WERI-Rb-1 (cell line): Measurements from ENCODE around the gene PAQR8.

Source experiments
- DNase-seq: peaks from one replicate; pipeline ENCODE4 v3.0.0-alpha.2; 2020
- H3K27ac ChIP-seq: fragments of 250-450 bp; sonication (Bioruptor Pico); 2 replicates; pipeline ENCODE4 v1.5.1; 2020; ENCODE audit warnings: mild to moderate bottlenecking, moderate library complexity
- H3K27me3 ChIP-seq: fragments of 250-450 bp; sonication (Bioruptor Pico); 2 replicates; pipeline ENCODE4 v1.5.1; 2021; ENCODE audit warnings: mild to moderate bottlenecking, low read depth, moderate library complexity; ENCODE audit not compliant: insufficient read depth, severe bottlenecking
- H3K36me3 ChIP-seq: fragments of 250-450 bp; sonication (Bioruptor Pico); 2 replicates; pipeline ENCODE4 v1.5.1; 2020; ENCODE audit warnings: mild to moderate bottlenecking, moderate library complexity
- H3K4me3 ChIP-seq: 2 replicates; pipeline ENCODE4 v1.5.1; 2011; ENCODE audit warnings: low read depth, mild to moderate bottlenecking, control low read depth, low read length
- H3K9me3 ChIP-seq: fragments of 250-450 bp; sonication (Bioruptor Pico); 2 replicates; pipeline ENCODE4 v1.5.1; 2021; ENCODE audit warnings: mild to moderate bottlenecking, moderate library complexity; ENCODE audit not compliant: severe bottlenecking
- CTCF ChIP-seq: IDR thresholded peaks from 2 replicates; pipeline ENCODE4 v1.5.1; 2011; ENCODE audit warnings: low read depth, mild to moderate bottlenecking, control low read depth, inconsistent platforms, low read length

The PAQR8 gene

GRCh38 chr6:52407467-52407866 lies 45.5 kb downstream of the PAQR8 start:
- TF ChIP-seq CTCF, result peak; percentile 79
- H3K27ac ChIP-seq, result no peak overlapping the region
- no peaks in the 10 kb centered on the region for H3K27me3 ChIP-seq
- DNase-seq, result peak; percentile 49
- no peaks in the 10 kb centered on the region for H3K36me3 ChIP-seq
- no peak overlapping the region for H3K4me3 ChIP-seq
- H3K9me3 ChIP-seq, result no peaks in the 10 kb centered on the region

- no peaks in the 10 kb centered on the region for H3K27me3 ChIP-seq
- H3K36me3 ChIP-seq, result no peaks in the 10 kb centered on the region
- no peak overlapping the region for H3K27ac ChIP-seq
- H3K4me3 ChIP-seq, result no peak overlapping the region
- TF ChIP-seq CTCF, result no peak
- no peak for DNase-seq
- H3K9me3 ChIP-seq, result no peaks in the 10 kb centered on the region
Measured at GRCh38 chr6:52409499-52409898, 47.5 kb downstream of the PAQR8 start.

- no peak overlapping the region for H3K4me3 ChIP-seq
- no peaks in the 10 kb centered on the region for H3K36me3 ChIP-seq
- no peak for TF ChIP-seq CTCF
- DNase-seq, result no peak
- H3K27me3 ChIP-seq, result no peaks in the 10 kb centered on the region
- no peaks in the 10 kb centered on the region for H3K9me3 ChIP-seq
- H3K27ac ChIP-seq, result no peak overlapping the region
Measured at GRCh38 chr6:52410979-52411378, 49.0 kb downstream of the PAQR8 start.

- no peak for DNase-seq
- no peaks in the 10 kb centered on the region for H3K9me3 ChIP-seq
- no peak for TF ChIP-seq CTCF
- H3K27me3 ChIP-seq, result no peaks in the 10 kb centered on the region
- H3K27ac ChIP-seq, result no peak overlapping the region
- H3K4me3 ChIP-seq, result no peak overlapping the region
- H3K36me3 ChIP-seq, result no peaks in the 10 kb centered on the region
Measured at GRCh38 chr6:52411911-52412310, 50.0 kb downstream of the PAQR8 start.

- Histone ChIP-seq H3K36me3 (no peaks in the 10 kb centered on the region), H3K27ac (no peak overlapping the region), H3K4me3 (no peak overlapping the region), H3K9me3 (no peaks in the 10 kb centered on the region), H3K27me3 (no peaks in the 10 kb centered on the region)
- TF ChIP-seq CTCF, result no peak
- no peak for DNase-seq
Measured at GRCh38 chr6:52415333-52415732, 53.4 kb downstream of the PAQR8 start.

- no peak for DNase-seq
- H3K27ac ChIP-seq, result no peak overlapping the region
Measured at GRCh38 chr6:52415917-52416628, 54.1 kb downstream of the PAQR8 start.

More at GRCh38 chr6:52415917-52416628, 54.1 kb downstream of the PAQR8 start:
- Histone ChIP-seq H3K4me3 (no peak overlapping the region), H3K9me3 (no peaks in the 10 kb centered on the region), H3K27me3 (no peaks in the 10 kb centered on the region), H3K36me3 (no peaks in the 10 kb centered on the region)
- TF ChIP-seq CTCF, result no peak
